ENCODE data around the gene WBP2NL.

DNA sequence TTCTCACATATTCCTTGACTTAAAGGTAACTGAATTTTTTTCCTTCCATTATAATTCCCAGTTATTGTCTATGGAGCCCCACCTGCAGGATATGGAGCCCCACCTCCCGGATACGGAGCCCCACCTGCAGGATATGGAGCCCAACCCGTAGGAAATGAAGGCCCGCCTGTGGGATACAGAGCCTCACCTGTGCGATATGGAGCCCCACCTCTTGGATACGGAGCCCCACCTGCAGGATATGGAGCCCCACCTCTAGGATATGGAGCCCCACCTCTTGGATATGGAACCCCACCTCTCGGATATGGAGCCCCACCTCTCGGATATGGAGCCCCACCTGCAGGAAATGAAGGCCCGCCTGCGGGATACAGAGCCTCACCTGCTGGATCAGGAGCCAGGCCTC is 28.1 kb downstream of the WBP2NL start:
- TF ChIP-seq EZH2 (IDR thresholded peaks at IDR 0.05; ENCODE audit: low read depth, low read length, severe bottlenecking) (no peak), POLR2AphosphoS5 (IDR thresholded peaks at IDR 0.05; ENCODE audit: low read depth, low read length) (no peak), YY1 (IDR thresholded peaks at IDR 0.05; ENCODE audit: low read depth, low read length) (no peak), CBX8 (IDR thresholded peaks at IDR 0.05; ENCODE audit: borderline replicate concordance, low read depth, low read length) (no peak), POLR2A (IDR thresholded peaks at IDR 0.05; ENCODE audit: control extremely low read depth in 1 of 2, low read depth in 2 of 2, low read length in 2 of 2) (no peak), EP300 (IDR thresholded peaks at IDR 0.05; ENCODE audit: borderline replicate concordance in 1 of 2, low read depth in 2 of 2, low read length in 2 of 2) (no peak)
- TF ChIP-seq, protein P1, sequence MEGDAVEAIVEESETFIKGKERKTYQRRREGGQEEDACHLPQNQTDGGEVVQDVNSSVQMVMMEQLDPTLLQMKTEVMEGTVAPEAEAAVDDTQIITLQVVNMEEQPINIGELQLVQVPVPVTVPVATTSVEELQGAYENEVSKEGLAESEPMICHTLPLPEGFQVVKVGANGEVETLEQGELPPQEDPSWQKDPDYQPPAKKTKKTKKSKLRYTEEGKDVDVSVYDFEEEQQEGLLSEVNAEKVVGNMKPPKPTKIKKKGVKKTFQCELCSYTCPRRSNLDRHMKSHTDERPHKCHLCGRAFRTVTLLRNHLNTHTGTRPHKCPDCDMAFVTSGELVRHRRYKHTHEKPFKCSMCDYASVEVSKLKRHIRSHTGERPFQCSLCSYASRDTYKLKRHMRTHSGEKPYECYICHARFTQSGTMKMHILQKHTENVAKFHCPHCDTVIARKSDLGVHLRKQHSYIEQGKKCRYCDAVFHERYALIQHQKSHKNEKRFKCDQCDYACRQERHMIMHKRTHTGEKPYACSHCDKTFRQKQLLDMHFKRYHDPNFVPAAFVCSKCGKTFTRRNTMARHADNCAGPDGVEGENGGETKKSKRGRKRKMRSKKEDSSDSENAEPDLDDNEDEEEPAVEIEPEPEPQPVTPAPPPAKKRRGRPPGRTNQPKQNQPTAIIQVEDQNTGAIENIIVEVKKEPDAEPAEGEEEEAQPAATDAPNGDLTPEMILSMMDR (IDR thresholded peaks at IDR 0.05; ENCODE audit: control extremely low read depth in 1 of 3, insufficient read depth in 1 of 3, low read depth in 1 of 3, low read length in 3 of 3): no peak
- TF ChIP-seq, protein P2, sequence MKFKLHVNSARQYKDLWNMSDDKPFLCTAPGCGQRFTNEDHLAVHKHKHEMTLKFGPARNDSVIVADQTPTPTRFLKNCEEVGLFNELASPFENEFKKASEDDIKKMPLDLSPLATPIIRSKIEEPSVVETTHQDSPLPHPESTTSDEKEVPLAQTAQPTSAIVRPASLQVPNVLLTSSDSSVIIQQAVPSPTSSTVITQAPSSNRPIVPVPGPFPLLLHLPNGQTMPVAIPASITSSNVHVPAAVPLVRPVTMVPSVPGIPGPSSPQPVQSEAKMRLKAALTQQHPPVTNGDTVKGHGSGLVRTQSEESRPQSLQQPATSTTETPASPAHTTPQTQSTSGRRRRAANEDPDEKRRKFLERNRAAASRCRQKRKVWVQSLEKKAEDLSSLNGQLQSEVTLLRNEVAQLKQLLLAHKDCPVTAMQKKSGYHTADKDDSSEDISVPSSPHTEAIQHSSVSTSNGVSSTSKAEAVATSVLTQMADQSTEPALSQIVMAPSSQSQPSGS (IDR thresholded peaks at IDR 0.05; ENCODE audit: low read length): no peak

All from H1 (cell line).